Endodermal cell (in vitro differentiated cells): Measurements from ENCODE around the gene ACSF2. TPM values are rescaled to one million over a fixed set of nuclear protein-coding genes. Genes with fewer than 3 reads are reported as not detected.

ENCODE experiments used
- DNase-seq: peaks from one replicate; pipeline ENCODE4 v3.0.0-alpha.2; 2017
- H3K27ac ChIP-seq: 2 replicates; pipeline ENCODE4 v1.5.1; 2013; ENCODE audit warnings: mild to moderate bottlenecking, low read depth, low read length, moderate library complexity
- H3K27me3 ChIP-seq: 2 replicates; pipeline ENCODE4 v1.6.1; 2013; ENCODE audit warnings: mild to moderate bottlenecking, low read length, moderate library complexity; ENCODE audit not compliant: insufficient read depth, control insufficient read depth, poor library complexity, severe bottlenecking
- H3K36me3 ChIP-seq: 2 replicates; pipeline ENCODE4 v1.7.0; 2013; ENCODE audit warnings: mild to moderate bottlenecking, low read length, moderate library complexity; ENCODE audit not compliant: control insufficient read depth, insufficient read depth
- H3K4me1 ChIP-seq: one replicate; pipeline ENCODE4 v1.7.0; 2013; ENCODE audit warnings: low read length; ENCODE audit not compliant: control insufficient read depth, insufficient read depth
- H3K4me3 ChIP-seq: 2 replicates; pipeline ENCODE4 v1.5.1; 2013; ENCODE audit warnings: mild to moderate bottlenecking, low read length, moderate library complexity
- H3K9ac ChIP-seq: 2 replicates; pipeline ENCODE4 v1.6.1; 2013; ENCODE audit warnings: mild to moderate bottlenecking, low read length, moderate library complexity; ENCODE audit not compliant: poor library complexity, severe bottlenecking; ENCODE audit errors: extremely low read depth
- H3K9me3 ChIP-seq: 2 replicates; pipeline ENCODE4 v1.6.1; 2013; ENCODE audit warnings: mild to moderate bottlenecking, low read length, moderate library complexity; ENCODE audit not compliant: control insufficient read depth
- H3K27ac Mint-ChIP-seq: 2 replicates; pipeline ENCODE4 v1.8.0; 2020; ENCODE audit warnings: mixed read lengths
- H3K27me3 Mint-ChIP-seq: 2 replicates; pipeline ENCODE4 v1.8.0; 2021; ENCODE audit warnings: mild to moderate bottlenecking, mixed read lengths; ENCODE audit not compliant: insufficient read depth
- H3K36me3 Mint-ChIP-seq: 2 replicates; pipeline ENCODE4 v1.8.0; 2020; ENCODE audit warnings: low read depth, mixed read lengths
- H3K4me1 Mint-ChIP-seq: 2 replicates; pipeline ENCODE4 v1.8.0; 2020; ENCODE audit warnings: mixed read lengths
- H3K4me3 Mint-ChIP-seq: 2 replicates; pipeline ENCODE4 v1.8.0; 2020; ENCODE audit warnings: mild to moderate bottlenecking, moderate library complexity, mixed read lengths
- H3K9me3 Mint-ChIP-seq: 2 replicates; pipeline ENCODE4 v1.8.0; 2020; ENCODE audit warnings: mild to moderate bottlenecking, mixed read lengths
- CTCF ChIP-seq: fragments of 200-600 bp; sonication (generic); conservative IDR thresholded peaks from 2 replicates; pipeline ENCODE4 v1.5.0; 2021; ENCODE audit warnings: antibody characterized with exemption, mild to moderate bottlenecking
- WGBS, 2 experiments: methylation state at CpG; one replicate each; pipeline versions ENCODE4 v1.1.5 to v1.1.7; 2013; ENCODE audit warnings: missing lambda C conversion rate in 2 of 2, mixed read lengths in 1 of 2; ENCODE audit not compliant: insufficient coverage in 1 of 2, insufficient read length in 1 of 2; 5-methylcytosine and 5-hydroxymethylcytosine counted together
- total RNA-seq, 2 donors: library from RNA; stranded (reverse); fragmentation: NEBNext Ultra II Directional in 1 of 2; extraction: Animal tissue kit (Norgen Biotek cat#: 25700) in 1 of 2; gene quantifications; 2 replicates in 1 of 2; 3 replicates in 1 of 2; pipeline ENCODE4 v1.2.1, GENCODE V29; 2021

ACSF2 gene
- total RNA-seq, 2 donors from 2014 or later: 61.7 to 76.5 TPM

GRCh38 chr17:50421308-50422051 is 4.5 kb upstream of the ACSF2 start:
- H3K4me1 ChIP-seq: peaks cover 6% of the 10 kb centered on the region
- Mint-ChIP-seq H3K36me3 (peaks cover 11% of the 10 kb centered on the region), H3K9me3 (peaks cover 29% of the 10 kb centered on the region), H3K27ac (no peak overlapping the region), H3K27me3 (peaks cover 6% of the 10 kb centered on the region), H3K4me1 (peaks cover 6% of the 10 kb centered on the region), H3K4me3 (no peak overlapping the region)
- no peak overlapping the region for H3K27ac ChIP-seq
- WGBS, 2 experiments: 91 to 96% methylated on average over 3 of the region's 3 CpGs
- no peak overlapping the region for H3K9ac ChIP-seq
- no peak for TF ChIP-seq CTCF
- H3K9me3 ChIP-seq: peaks cover 18% of the 10 kb centered on the region
- DNase-seq: no peak
- no peaks in the 10 kb centered on the region for H3K27me3 ChIP-seq
- no peak overlapping the region for H3K4me3 ChIP-seq
- H3K36me3 ChIP-seq: no peaks in the 10 kb centered on the region

GRCh38 chr17:50422738-50423137 is 3.3 kb upstream of the ACSF2 start:
- no peaks in the 10 kb centered on the region for H3K36me3 ChIP-seq
- peaks cover 10% of the 10 kb centered on the region for H3K4me1 ChIP-seq
- no peaks in the 10 kb centered on the region for H3K27me3 ChIP-seq
- H3K9ac ChIP-seq: no peak overlapping the region
- 100% methylated on average over 2 of the region's 2 CpGs; no CpG with 5 or more reads in 1 of the 2 experiments for WGBS, 2 experiments
- H3K9me3 Mint-ChIP-seq: peaks cover 29% of the 10 kb centered on the region
- H3K4me3 Mint-ChIP-seq: no peak overlapping the region
- no peak for TF ChIP-seq CTCF
- peaks cover 6% of the 10 kb centered on the region for H3K27me3 Mint-ChIP-seq
- H3K4me1 Mint-ChIP-seq: peaks cover 17% of the 10 kb centered on the region
- DNase-seq: no peak
- H3K27ac Mint-ChIP-seq: no peak overlapping the region
- peaks cover 18% of the 10 kb centered on the region for H3K9me3 ChIP-seq
- no peak overlapping the region for H3K27ac ChIP-seq
- peaks cover 11% of the 10 kb centered on the region for H3K36me3 Mint-ChIP-seq
- no peak overlapping the region for H3K4me3 ChIP-seq

- Mint-ChIP-seq H3K4me1 (peaks cover 18% of the 10 kb centered on the region), H3K27me3 (peaks cover 6% of the 10 kb centered on the region), H3K27ac (no peak overlapping the region), H3K36me3 (peaks cover 11% of the 10 kb centered on the region), H3K9me3 (peaks cover 29% of the 10 kb centered on the region), H3K4me3 (no peak overlapping the region)
- Histone ChIP-seq H3K27me3 (no peaks in the 10 kb centered on the region), H3K4me3 (no peak overlapping the region), H3K9me3 (peaks cover 18% of the 10 kb centered on the region), H3K9ac (no peak overlapping the region), H3K4me1 (peaks cover 10% of the 10 kb centered on the region), H3K36me3 (no peaks in the 10 kb centered on the region), H3K27ac (no peak overlapping the region)
- no peak for DNase-seq
- TF ChIP-seq CTCF: no peak
- 77 to 86% methylated on average over 1 to 6 of the region's 6 CpGs for WGBS, 2 experiments
These were observed 2.4 kb upstream of the ACSF2 start for GRCh38 chr17:50423553-50424159.
